Right lobe of liver (tissue), 6 donors: ENCODE data around the gene TCF7L2. TPM values are rescaled to one million over a fixed set of nuclear protein-coding genes. Genes with fewer than 3 reads are reported as not detected.

Source experiments
- ATAC-seq, 4 donors: fragments of 200-7000 bp; cut with Tn5 transposase; one replicate each; pipeline ENCODE4 v1.9.1; 2020; ENCODE audit warnings: mild to moderate bottlenecking in 4 of 4, moderate library complexity in 4 of 4
- DNase-seq, 3 donors: peaks; one replicate each; pipeline ENCODE4 v3.0.0-alpha.2; 2020
- H3K27ac ChIP-seq, 3 donors: fragments of 200-600 bp; one replicate each; pipeline ENCODE4 v1.8.0; 2022
- H3K27me3 ChIP-seq, 2 donors: fragments of 200-600 bp; one replicate each; pipeline ENCODE4 v1.8.0; 2022
- H3K36me3 ChIP-seq, 4 donors: fragments of 200-600 bp; sonication (generic) in 1 of 4; one replicate each; pipeline versions ENCODE4 v1.5.1 to v1.8.0; 2017 to 2022; ENCODE audit warnings: control low read depth in 1 of 4
- H3K4me1 ChIP-seq, 4 donors: fragments of 200-600 bp; sonication (generic) in 1 of 4; one replicate each; pipeline versions ENCODE4 v1.5.1 to v1.8.0; 2017 to 2022; ENCODE audit warnings: control low read depth in 1 of 4
- H3K4me3 ChIP-seq, 3 donors: fragments of 200-600 bp; one replicate each; pipeline ENCODE4 v1.8.0; 2022
- H3K9me3 ChIP-seq, 4 donors: fragments of 200-600 bp; sonication (generic) in 1 of 4; one replicate each; pipeline versions ENCODE4 v1.5.1 to v1.8.0; 2017 to 2022; ENCODE audit warnings: control low read depth in 1 of 4
- POLR2A ChIP-seq: fragments of 450-650 bp; IDR thresholded peaks from one replicate; pipeline ENCODE4 v1.6.1; 2017; ENCODE audit warnings: antibody characterized with exemption, mild to moderate bottlenecking
- WGBS: methylation state at CpG from one replicate; pipeline ENCODE4 v1.1.6; 2018; ENCODE audit warnings: low coverage, low lambda C conversion rate; ENCODE audit not compliant: insufficient coverage; ENCODE audit errors: missing lambda C conversion rate; 5-methylcytosine and 5-hydroxymethylcytosine counted together
- intact Hi-C, 2 donors: fragments of 100-400 bp; cut with DNase I; formaldehyde crosslinking; loops; one replicate each; pipeline versions ENCODE4 v1.11.2 to v1.14.1; 2022
- total RNA-seq, 6 experiments: library from RNA; depleted of rRNA in 2 of 6; stranded (reverse); fragments of >200 nt in 2 of 6; fragmentation: NEBNext Ultra II Directional in 3 of 6; extraction: Animal tissue kit (Norgen Biotek cat#: 25700) in 3 of 6; gene quantifications; one replicate each; pipeline versions ENCODE4 v1.1.0 to v1.2.4, GENCODE V29; 2016 to 2023
- TF ChIP-seq, protein P1 (sequence below), 4 donors: fragments of 200-600 bp in 3 of 4; fragments of 450-650 bp in 1 of 4; IDR thresholded peaks; one replicate each; pipeline versions ENCODE4 v1.5.1 to v1.8.0; 2016 to 2022; ENCODE audit warnings: antibody characterized with exemption in 4 of 4, mild to moderate bottlenecking in 2 of 4
- donor health status: DM: no; HTN: yes; CAD: no.
- donor health status: DM: no; HTN: no; CAD: no.
- donor health status: DM: no; HTN: no; CAD: no.
- donor health status: DM: no; HTN: yes; CAD: no.
- donor health status: DM: no; HTN: yes; CAD: no.

The TCF7L2 gene
- total RNA-seq, 6 experiments from 2014 or later = 9.4 to 33.2 (median 16.7) TPM

DNA sequence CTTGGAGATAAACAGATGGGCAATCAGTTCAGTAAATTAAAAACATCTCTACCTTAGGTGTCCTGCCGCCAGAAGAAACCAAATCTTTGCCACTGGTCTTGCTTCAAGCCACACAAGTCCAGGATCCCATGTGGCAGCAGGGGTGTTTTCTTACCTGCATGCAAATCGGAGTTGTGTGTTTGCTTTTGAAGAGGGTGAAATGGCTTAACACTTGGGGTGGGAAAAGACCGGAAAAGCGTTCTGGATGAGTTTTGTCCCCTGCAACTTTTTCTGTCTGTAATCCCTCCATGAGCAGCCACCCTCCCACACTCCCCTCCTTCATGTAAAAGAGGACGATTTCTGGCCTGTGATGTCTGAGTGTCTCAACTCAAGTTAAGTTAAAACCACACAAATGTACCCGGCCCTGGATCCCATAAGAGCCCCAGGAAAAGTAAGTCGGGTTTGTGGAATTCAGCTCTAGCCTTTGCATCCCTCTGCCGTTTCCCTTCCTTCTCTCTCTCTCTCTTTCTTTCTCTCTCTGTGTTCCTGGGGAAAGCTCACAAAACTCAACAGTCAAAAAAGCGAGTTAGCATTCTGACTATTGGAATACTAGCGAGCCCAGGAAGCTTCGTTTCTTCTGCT, 178.5 kb downstream of the TCF7L2 start:
- no peak for TF ChIP-seq POLR2A
- TF ChIP-seq, protein P1, sequence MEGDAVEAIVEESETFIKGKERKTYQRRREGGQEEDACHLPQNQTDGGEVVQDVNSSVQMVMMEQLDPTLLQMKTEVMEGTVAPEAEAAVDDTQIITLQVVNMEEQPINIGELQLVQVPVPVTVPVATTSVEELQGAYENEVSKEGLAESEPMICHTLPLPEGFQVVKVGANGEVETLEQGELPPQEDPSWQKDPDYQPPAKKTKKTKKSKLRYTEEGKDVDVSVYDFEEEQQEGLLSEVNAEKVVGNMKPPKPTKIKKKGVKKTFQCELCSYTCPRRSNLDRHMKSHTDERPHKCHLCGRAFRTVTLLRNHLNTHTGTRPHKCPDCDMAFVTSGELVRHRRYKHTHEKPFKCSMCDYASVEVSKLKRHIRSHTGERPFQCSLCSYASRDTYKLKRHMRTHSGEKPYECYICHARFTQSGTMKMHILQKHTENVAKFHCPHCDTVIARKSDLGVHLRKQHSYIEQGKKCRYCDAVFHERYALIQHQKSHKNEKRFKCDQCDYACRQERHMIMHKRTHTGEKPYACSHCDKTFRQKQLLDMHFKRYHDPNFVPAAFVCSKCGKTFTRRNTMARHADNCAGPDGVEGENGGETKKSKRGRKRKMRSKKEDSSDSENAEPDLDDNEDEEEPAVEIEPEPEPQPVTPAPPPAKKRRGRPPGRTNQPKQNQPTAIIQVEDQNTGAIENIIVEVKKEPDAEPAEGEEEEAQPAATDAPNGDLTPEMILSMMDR (IDR thresholded peaks at IDR 0.05) = no peak
- H3K4me3 ChIP-seq = no peak overlapping the region
- 72% methylated on average over 10 of the region's 11 CpGs for WGBS
- intact Hi-C loops = loop anchor here in 1 of 2 donors (10.0 kb wide), 1 partner anchor 104 kb away; no protein-coding TSS in a partner anchor
- no peaks in the 10 kb centered on the region for H3K36me3 ChIP-seq
- ATAC-seq (no peak), DNase-seq (no peak)
- H3K27me3 ChIP-seq = no peaks in the 10 kb centered on the region
- no peaks in the 10 kb centered on the region for H3K9me3 ChIP-seq
- H3K4me1 ChIP-seq = peaks cover 0 to 49% (median 23%) of the 10 kb centered on the region in 4 donors
- H3K27ac ChIP-seq = peak overlapping the region in 1 of 3 donors; percentile 2

DNA sequence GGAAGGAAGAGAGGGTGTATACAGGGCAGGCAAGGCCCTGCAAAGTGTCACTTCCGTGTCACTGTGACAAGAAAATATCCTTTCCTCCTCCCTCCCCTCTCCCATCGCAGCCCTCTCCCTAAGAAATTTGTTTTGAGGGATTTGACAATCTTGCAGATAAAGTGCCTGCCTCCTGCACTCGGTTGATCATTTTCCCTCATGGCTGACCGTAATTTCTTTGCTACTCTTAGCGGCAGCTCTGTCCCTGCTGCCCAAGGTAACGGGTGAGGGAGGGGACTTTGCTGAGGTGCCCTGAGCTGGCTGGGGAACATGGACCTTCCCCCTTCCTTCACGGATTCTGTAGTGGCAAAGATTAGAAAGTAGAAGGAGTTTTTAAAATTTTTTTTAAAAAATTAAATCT, 179.1 kb downstream of the TCF7L2 start:
- ATAC-seq = peak in 1 of 4 donors; percentile 28

DNA sequence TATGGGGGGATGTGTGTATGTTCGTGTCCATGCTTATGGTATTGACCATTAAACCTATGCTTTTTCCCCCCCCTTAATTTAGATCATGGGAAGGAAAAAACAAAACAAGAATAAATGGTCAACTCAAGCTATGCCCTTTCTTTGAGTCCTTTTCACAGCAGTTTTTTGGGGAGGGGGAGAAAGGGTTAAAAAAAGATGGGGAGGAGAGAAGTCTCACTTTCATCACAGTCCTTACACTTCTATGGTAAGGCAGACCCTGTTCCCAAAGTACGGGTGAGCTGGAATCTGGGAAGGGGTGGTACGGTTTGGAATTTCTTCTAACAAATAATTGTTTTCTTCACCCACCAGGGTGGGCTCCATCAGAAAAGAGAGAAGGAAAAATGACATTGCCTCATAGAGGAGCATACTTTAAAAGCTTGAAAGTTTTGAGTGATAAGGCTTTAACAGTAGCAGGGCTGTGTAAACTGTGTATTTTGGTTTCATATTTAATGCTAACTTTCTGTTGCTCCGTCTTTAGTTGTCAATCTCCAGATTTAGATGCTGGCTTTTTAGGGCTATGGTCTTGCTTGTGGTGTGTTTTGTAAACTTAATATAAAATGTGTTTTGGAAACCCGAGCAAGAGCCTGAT, 180.1 kb downstream of the TCF7L2 start:
- no peak for DNase-seq
- H3K36me3 ChIP-seq = no peaks in the 10 kb centered on the region
- no peaks in the 10 kb centered on the region for H3K27me3 ChIP-seq
- no peak for TF ChIP-seq POLR2A
- TF ChIP-seq, protein P1 (IDR thresholded peaks at IDR 0.05) = no peak
- H3K4me3 ChIP-seq = no peak overlapping the region
- ATAC-seq = no peak
- intact Hi-C loops = no loop called here
- 64% methylated on average over 5 of the region's 5 CpGs for WGBS
- peaks cover 0 to 47% (median 23%) of the 10 kb centered on the region in 4 donors for H3K4me1 ChIP-seq
- H3K9me3 ChIP-seq = no peaks in the 10 kb centered on the region
- H3K27ac ChIP-seq = peak overlapping the region in 2 of 3 donors; percentile 71 to 73

More for the DNA sequence above, 179.1 kb downstream of the TCF7L2 start:
- Histone ChIP-seq H3K9me3 (no peaks in the 10 kb centered on the region), H3K27ac (peak overlapping the region in 1 of 3 donors; percentile 2), H3K4me1 (peaks cover 0 to 47% (median 23%) of the 10 kb centered on the region in 4 donors), H3K27me3 (no peaks in the 10 kb centered on the region), H3K4me3 (no peak overlapping the region), H3K36me3 (no peaks in the 10 kb centered on the region)
- TF ChIP-seq, protein P1 (IDR thresholded peaks at IDR 0.05) = no peak
- no peak for TF ChIP-seq POLR2A
- no peak for DNase-seq
- 70% methylated on average over 7 of the region's 7 CpGs for WGBS
- intact Hi-C loops = loop anchor here in 1 of 2 donors (10.0 kb wide), 1 partner anchor 104 kb away; no protein-coding TSS in a partner anchor

DNA sequence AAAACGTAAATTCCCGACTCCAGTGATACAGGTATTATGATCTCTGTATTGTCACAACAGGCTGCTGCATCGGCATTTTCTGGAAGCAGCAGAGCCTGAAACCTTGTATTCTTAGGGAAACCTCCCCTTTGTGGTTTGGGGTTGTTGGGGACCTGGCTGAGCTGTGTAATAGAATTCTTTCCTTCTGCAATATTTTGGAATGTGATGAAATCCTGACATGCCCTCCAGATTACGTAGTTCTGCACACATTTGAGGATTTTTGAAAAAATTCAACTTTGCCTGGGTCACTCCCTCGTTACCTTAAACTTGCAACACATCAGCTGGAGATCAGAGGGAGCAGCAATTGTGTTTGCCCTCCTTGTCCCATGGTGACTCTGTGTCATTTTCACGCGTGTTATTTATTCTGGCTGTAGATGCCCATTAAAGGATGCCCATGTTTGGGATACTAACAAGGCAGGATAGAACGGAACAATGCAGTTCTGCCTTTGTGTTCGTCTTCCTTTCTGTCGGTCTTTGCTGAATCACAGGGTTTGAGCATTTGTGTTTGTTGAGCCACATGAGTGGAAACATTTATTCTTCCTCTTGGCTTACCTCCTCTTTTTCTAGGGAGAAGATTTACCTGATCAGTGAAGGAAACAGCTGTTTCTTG, 181.7 kb downstream of the TCF7L2 start:
- peak overlapping the region; percentile 50 to 75 (median 73) for H3K27ac ChIP-seq
- intact Hi-C loops = no loop called here

More for the DNA sequence above, 181.7 kb downstream of the TCF7L2 start:
- DNase-seq (peak in 1 of 3 donors; percentile 60), ATAC-seq (peak; percentile 78 to 85 (median 80))
- Histone ChIP-seq H3K4me3 (no peak overlapping the region), H3K27me3 (no peaks in the 10 kb centered on the region), H3K4me1 (peaks cover 0 to 41% (median 18%) of the 10 kb centered on the region in 4 donors), H3K9me3 (no peaks in the 10 kb centered on the region), H3K36me3 (no peaks in the 10 kb centered on the region)
- TF ChIP-seq POLR2A = peak; percentile 48
- TF ChIP-seq, protein P1 (IDR thresholded peaks at IDR 0.05) = no peak
- WGBS = 28% methylated on average over 10 of the region's 10 CpGs
